ENCODE results near the gene OAT.

OAT gene

DNA sequence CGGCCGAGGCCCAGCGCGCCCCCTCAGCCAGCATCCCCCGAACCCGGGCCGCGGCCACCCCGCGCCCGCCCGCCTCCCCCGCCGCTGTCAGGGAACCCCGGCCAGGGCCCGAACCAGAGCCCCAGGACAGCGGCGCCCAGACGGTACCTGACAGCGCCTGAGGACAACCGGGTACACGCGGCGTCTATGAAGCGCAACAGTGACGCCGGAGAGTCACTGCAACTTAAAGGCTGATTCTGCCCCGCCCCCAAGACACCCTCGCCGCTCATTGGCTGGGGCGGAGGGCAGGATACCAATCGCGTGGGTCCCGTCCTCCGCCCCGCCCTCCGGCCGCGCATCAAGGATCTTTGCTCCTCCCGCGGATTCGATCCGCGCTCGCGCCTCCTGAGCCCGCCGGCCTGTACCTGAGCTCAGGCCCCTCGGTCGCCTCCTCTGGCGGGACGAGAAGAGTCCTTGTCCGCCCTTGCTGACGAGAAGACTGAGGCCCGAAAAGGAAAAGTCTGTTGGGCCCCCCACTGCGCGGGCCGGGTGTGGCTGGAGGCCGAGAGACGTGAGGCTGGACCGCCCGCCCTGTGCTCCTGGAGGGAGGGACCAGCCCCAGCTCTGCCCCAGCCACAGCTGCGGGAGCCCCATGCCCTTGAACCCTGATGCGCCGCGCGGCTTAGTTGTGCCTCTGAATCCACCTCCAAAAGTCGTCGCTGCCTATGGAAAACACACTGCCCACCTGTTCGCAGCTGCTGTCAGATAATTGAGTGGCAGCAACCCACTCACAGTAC is at the start of gene OAT:
TSS of gene OAT (minus strand) at position 198 of the 776 bp plus-strand sequence. CDS start 6,752 bp downstream, outside the sequence.
- no peaks in the 10 kb centered on the region for H3K9me3 ChIP-seq (ENCODE audit: control insufficient read depth, low read length)
- peaks cover 31% of the 10 kb centered on the region for H3K27me3 ChIP-seq (replicated peaks; ENCODE audit: control insufficient read depth, insufficient read depth, low read length)
- peak within 1 kb of the TSS; percentile 86 for H3K4me3 ChIP-seq (ENCODE audit: low read length)
- no peaks in the 10 kb centered on the region for H3K36me3 ChIP-seq (ENCODE audit: control insufficient read depth, insufficient read depth, low read length, severe bottlenecking)
- peak within 1 kb of the TSS; percentile 85 for H3K9ac ChIP-seq (ENCODE audit: low read length)
- H3K4me1 ChIP-seq (ENCODE audit: control insufficient read depth, insufficient read depth, low read length): peaks cover 36% of the 10 kb centered on the region
- DNase-seq (ENCODE audit: low read depth): peak; percentile 99

DNA sequence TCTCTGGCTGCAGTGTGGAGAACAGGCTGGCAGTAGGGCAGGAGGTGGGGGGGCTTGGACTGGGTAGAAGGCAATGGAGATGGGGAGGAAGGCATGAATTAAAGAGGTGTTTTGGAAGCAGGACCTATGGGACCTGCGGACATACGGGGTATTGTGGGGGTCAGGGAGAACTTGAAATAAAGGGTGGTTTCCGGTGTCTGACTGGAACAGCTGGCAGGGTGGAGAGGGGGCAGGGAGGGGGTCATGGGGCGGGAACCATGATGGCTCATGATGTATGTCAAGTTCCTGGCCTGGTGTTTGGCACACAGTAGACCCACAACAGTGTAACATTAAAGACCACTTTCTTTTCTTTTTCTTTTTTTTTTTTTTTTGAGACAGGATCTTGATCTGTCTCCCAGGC is 48.4 kb upstream of the OAT start:
- Histone ChIP-seq H3K4me3 (ENCODE audit: low read length) (no peak overlapping the region), H3K27me3 (replicated peaks; ENCODE audit: control insufficient read depth, insufficient read depth, low read length) (no peaks in the 10 kb centered on the region), H3K9me3 (ENCODE audit: control insufficient read depth, low read length) (no peaks in the 10 kb centered on the region), H3K4me1 (ENCODE audit: control insufficient read depth, insufficient read depth, low read length) (peaks cover 9% of the 10 kb centered on the region), H3K36me3 (ENCODE audit: control insufficient read depth, insufficient read depth, low read length, severe bottlenecking) (no peaks in the 10 kb centered on the region), H3K9ac (ENCODE audit: low read length) (no peak overlapping the region)
- DNase-seq (ENCODE audit: low read depth): no peak

DNA sequence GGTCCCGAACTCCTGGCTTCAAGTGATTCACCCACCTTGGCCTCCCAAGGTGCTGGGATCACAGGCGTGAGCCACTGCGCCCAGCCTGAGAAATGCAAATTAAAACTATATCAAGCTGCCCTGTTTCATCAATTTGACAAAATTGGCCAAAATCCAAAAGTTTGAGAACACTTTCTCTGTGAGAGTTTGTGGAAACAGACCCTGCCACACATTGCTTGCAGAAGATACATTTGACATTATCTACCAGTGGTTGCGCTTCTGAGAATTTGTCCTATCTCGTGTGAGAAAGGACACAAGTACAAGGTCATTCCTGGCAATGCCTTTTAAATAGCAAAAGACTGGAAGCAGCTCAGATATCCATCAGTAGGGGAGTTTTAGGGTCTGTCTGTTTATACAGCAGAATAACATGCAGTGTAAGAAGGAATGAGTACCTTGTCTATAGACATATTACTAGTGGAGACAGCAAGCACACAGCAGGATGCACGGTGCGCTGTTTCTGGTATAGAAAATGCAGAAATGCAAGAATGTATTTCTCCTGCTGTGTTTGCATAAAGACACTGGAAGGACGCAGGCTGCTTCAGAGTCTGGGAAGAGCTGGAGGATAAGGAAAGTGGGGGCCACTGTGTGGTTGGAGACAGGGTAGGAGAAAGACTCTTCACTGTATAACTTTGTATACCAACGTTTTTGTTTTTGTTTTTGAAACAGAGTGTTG is 47.2 kb upstream of the OAT start:
- H3K36me3 ChIP-seq (ENCODE audit: control insufficient read depth, insufficient read depth, low read length, severe bottlenecking): no peaks in the 10 kb centered on the region
- H3K9ac ChIP-seq (ENCODE audit: low read length): no peak overlapping the region
- no peak overlapping the region for H3K4me3 ChIP-seq (ENCODE audit: low read length)
- peaks cover 10% of the 10 kb centered on the region for H3K4me1 ChIP-seq (ENCODE audit: control insufficient read depth, insufficient read depth, low read length)
- H3K9me3 ChIP-seq (ENCODE audit: control insufficient read depth, low read length): no peaks in the 10 kb centered on the region
- no peaks in the 10 kb centered on the region for H3K27me3 ChIP-seq (replicated peaks; ENCODE audit: control insufficient read depth, insufficient read depth, low read length)
- no peak for DNase-seq (ENCODE audit: low read depth)

DNA sequence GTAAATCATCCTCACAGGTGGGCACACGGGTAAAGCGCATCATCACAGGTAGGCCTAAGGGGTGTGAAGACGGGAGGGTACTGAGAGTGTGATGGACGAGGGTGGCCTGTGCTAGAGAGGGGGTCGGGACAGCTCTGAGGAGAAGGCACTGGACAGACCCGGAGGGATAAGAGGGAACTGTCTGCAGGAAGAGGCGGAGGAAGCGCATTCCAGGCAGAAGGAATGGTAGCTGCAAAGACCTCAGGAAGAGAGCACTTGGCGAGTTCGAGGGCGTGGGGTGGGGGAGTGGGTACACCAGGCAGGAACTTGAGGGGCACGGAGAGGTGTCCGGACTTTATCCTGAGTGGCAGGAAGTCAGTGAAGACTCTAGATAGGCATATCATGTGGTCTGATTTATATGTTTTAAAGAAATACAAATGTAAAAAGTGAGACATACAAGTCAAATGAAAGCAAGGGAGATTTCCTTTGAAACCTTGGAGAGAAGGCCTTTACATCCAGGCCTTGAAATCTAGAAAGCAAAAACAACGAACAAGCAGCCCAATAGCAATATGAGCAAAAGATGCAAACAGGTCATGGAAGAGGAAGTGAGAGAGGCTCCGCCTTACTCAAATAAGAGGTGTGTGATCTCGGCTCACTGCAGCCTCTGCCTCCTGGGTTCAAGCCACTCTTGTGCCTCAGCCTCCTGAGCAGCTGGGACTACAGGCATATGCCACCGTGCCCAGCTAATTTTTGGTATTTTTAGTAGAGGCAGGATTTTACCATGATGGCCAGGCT is 46.5 kb upstream of the OAT start:
- H3K36me3 ChIP-seq (ENCODE audit: control insufficient read depth, insufficient read depth, low read length, severe bottlenecking): no peaks in the 10 kb centered on the region
- H3K27me3 ChIP-seq (replicated peaks; ENCODE audit: control insufficient read depth, insufficient read depth, low read length): no peaks in the 10 kb centered on the region
- no peaks in the 10 kb centered on the region for H3K9me3 ChIP-seq (ENCODE audit: control insufficient read depth, low read length)
- H3K9ac ChIP-seq (ENCODE audit: low read length): no peak overlapping the region
- DNase-seq (ENCODE audit: low read depth): no peak
- no peak overlapping the region for H3K4me3 ChIP-seq (ENCODE audit: low read length)
- peaks cover 10% of the 10 kb centered on the region for H3K4me1 ChIP-seq (ENCODE audit: control insufficient read depth, insufficient read depth, low read length)

DNA sequence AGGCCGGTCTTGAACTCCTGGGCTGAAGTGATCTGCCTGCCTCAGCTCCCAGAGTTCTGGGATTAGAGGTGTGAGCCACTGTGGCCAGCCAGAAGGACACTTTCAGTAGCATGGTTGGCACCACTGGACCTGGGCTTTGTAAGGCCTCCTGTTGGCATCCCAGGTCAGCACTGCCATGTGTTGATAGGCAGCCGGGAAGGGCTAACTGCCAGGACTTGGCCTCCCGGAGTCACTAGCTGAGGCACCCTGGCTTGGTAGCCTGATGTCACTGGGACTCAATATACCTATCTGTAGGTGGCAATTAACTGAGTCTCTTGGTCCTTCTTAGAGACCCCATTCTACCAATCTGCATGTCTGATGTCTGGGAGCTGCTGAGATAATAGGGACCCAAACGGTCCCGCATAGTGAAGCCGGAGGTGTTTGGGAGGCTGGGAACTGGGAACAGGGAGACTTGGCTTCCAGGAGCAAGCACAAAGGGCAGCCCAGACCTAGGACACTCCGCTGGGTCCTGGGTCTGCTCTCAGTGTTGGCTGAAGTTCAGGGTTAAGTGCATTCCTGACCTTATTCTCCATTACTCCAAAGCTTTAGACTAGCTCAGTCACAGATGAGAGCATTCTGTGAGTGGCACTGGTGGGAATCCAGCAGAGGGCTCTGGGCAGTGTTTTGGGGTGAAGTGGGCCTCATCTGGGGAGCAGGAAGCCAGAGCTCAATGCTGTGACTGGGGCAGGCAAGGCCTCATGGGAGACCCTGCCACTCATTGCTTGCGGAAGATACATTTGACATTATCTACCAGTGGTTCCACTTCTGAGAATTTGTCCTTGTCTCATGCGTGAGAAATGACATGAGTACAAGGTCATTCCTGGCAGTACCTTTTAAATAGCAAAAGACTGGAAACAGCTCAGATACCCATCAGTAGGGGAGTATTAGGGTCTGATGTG is 45.6 kb upstream of the OAT start:
- H3K9me3 ChIP-seq (ENCODE audit: control insufficient read depth, low read length): no peaks in the 10 kb centered on the region
- peaks cover 10% of the 10 kb centered on the region for H3K4me1 ChIP-seq (ENCODE audit: control insufficient read depth, insufficient read depth, low read length)
- no peaks in the 10 kb centered on the region for H3K27me3 ChIP-seq (replicated peaks; ENCODE audit: control insufficient read depth, insufficient read depth, low read length)
- DNase-seq (ENCODE audit: low read depth): no peak
- H3K4me3 ChIP-seq (ENCODE audit: low read length): no peak overlapping the region
- H3K36me3 ChIP-seq (ENCODE audit: control insufficient read depth, insufficient read depth, low read length, severe bottlenecking): no peaks in the 10 kb centered on the region
- no peak overlapping the region for H3K9ac ChIP-seq (ENCODE audit: low read length)

DNA sequence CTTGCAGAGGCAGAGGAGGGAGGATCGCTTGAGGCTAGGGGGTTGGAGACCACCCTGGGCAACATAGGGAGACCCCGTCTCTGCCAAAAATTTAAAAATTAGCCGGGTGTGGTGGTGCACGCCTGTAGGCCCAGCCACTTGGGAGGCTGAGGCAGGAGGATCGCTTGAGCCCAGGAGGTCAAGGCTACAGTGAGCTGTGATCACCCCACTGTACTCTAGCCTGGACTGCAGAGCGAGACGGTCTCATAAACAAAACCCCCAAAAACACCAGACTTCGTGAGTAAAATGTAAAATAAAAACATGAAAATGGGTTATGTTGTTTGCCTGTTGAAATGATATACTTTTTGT is 43.6 kb upstream of the OAT start:
- Histone ChIP-seq H3K4me3 (ENCODE audit: low read length) (peak overlapping the region; percentile 86), H3K9ac (ENCODE audit: low read length) (peak overlapping the region; percentile 86), H3K36me3 (ENCODE audit: control insufficient read depth, insufficient read depth, low read length, severe bottlenecking) (no peaks in the 10 kb centered on the region), H3K27me3 (replicated peaks; ENCODE audit: control insufficient read depth, insufficient read depth, low read length) (peaks cover 12% of the 10 kb centered on the region), H3K9me3 (ENCODE audit: control insufficient read depth, low read length) (no peaks in the 10 kb centered on the region), H3K4me1 (ENCODE audit: control insufficient read depth, insufficient read depth, low read length) (peaks cover 10% of the 10 kb centered on the region)
- DNase-seq (ENCODE audit: low read depth): no peak

DNA sequence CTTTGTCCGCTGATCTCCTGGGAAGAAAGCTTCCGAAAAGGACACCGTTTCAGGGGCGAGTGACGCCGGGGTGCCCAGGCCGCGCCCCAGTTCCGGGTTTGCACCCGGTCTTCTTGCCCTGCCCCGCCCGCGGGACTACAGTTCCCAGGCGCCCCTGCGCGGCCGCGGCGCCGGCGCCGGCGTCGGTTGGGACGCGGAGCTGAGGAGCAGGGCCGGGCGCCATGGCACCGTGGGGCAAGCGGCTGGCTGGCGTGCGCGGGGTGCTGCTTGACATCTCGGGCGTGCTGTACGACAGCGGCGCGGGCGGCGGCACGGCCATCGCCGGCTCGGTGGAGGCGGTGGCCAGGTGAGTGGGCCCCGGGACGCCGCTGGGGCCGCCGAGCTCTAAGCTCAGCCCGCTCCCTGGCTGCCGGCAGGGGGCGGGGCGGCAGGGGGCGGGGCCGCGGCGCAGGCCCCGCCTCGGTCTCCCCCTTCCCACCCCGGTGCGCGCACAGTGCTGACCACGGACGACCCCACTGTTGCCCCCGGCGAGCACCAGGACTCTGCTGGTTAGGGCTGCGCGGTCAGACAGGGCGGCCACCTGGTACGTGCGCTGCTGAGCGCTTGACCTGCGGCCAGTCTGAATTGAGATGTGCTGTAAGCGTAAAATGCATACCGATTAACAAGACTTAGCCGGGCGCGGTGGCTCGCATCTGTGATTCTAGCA is 43.1 kb upstream of the OAT start, which contains the start of gene LHPP:
TSS of gene LHPP (plus strand) at position 182 of the 706 bp plus-strand sequence. CDS start at position 222, 40 bp downstream.
- no peaks in the 10 kb centered on the region for H3K9me3 ChIP-seq (ENCODE audit: control insufficient read depth, low read length)
- peak within 1 kb of the TSS; percentile 86 for H3K4me3 ChIP-seq (ENCODE audit: low read length)
- peak; percentile 89 for DNase-seq (ENCODE audit: low read depth)
- H3K9ac ChIP-seq (ENCODE audit: low read length): peak within 1 kb of the TSS; percentile 86
- peaks cover 12% of the 10 kb centered on the region for H3K27me3 ChIP-seq (replicated peaks; ENCODE audit: control insufficient read depth, insufficient read depth, low read length)
- H3K36me3 ChIP-seq (ENCODE audit: control insufficient read depth, insufficient read depth, low read length, severe bottlenecking): no peaks in the 10 kb centered on the region
- peaks cover 10% of the 10 kb centered on the region for H3K4me1 ChIP-seq (ENCODE audit: control insufficient read depth, insufficient read depth, low read length)

DNA sequence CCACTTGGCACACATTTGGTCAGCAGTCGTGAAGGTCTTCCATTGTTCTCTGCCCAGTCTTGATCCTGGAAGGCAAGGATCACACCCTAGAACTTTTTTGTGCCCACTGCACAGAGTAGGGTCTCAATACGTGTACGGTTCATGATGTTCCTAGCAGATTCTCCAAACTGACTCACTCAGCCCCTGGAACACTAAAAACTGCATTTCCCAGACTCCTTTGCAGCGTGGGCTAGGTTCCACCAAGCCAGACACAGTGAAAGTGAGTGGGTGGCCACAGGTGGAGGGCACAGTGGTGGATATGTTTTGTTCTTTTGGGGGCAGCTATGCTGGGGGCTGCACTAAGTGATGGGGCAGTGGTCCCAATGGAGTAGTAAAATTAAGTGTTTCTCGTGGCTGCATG is 41.4 kb upstream of the OAT start:
- no peak overlapping the region for H3K4me3 ChIP-seq (ENCODE audit: low read length)
- DNase-seq (ENCODE audit: low read depth): no peak
- H3K4me1 ChIP-seq (ENCODE audit: control insufficient read depth, insufficient read depth, low read length): peaks cover 4% of the 10 kb centered on the region
- H3K9me3 ChIP-seq (ENCODE audit: control insufficient read depth, low read length): no peaks in the 10 kb centered on the region
- no peaks in the 10 kb centered on the region for H3K36me3 ChIP-seq (ENCODE audit: control insufficient read depth, insufficient read depth, low read length, severe bottlenecking)
- peaks cover 20% of the 10 kb centered on the region for H3K27me3 ChIP-seq (replicated peaks; ENCODE audit: control insufficient read depth, insufficient read depth, low read length)
- H3K9ac ChIP-seq (ENCODE audit: low read length): no peak overlapping the region

DNA sequence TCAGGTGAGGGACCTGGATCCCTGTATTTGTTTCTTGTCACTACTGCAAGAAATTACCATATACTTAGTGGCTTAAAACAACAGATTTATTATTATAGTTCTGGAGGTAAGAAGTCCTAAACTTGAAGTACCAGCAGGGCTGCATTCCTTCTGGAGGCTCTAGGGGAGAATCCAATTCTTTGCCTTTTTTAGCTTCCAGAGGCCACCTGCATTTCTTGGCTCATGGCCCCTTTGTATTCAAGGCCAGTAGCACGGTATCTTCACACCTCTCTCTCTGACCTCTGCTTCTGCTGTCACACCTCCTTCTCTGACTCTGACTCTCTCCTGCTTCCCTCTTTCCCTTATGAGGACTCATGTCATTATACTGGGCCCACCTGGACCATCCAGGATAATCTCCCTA is 40.7 kb upstream of the OAT start:
- Histone ChIP-seq H3K36me3 (ENCODE audit: control insufficient read depth, insufficient read depth, low read length, severe bottlenecking) (no peaks in the 10 kb centered on the region), H3K27me3 (replicated peaks; ENCODE audit: control insufficient read depth, insufficient read depth, low read length) (peaks cover 27% of the 10 kb centered on the region), H3K9me3 (ENCODE audit: control insufficient read depth, low read length) (no peaks in the 10 kb centered on the region), H3K4me1 (ENCODE audit: control insufficient read depth, insufficient read depth, low read length) (peaks cover 4% of the 10 kb centered on the region), H3K9ac (ENCODE audit: low read length) (no peak overlapping the region), H3K4me3 (ENCODE audit: low read length) (no peak overlapping the region)
- DNase-seq (ENCODE audit: low read depth): no peak

DNA sequence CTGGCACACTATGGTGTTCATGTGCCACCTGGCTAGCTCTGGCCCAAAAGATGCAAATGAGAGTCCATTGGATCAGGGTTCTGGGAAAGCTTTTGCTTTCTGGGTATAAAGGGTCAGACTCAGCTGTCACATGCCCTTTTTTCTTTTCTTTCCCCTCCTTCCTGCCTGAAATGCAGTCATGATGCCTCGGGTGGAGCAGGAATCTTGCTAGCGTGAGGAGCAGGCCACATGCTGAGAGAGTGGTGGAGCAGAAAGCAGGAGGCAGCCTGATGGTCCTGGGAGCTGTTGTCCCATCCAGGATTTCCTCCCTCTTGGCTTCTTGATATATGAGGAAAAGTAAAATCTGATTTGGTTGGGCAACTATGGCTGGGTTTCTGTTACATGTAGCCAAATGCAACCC is 40.2 kb upstream of the OAT start:
- no peaks in the 10 kb centered on the region for H3K36me3 ChIP-seq (ENCODE audit: control insufficient read depth, insufficient read depth, low read length, severe bottlenecking)
- no peak overlapping the region for H3K4me3 ChIP-seq (ENCODE audit: low read length)
- no peaks in the 10 kb centered on the region for H3K9me3 ChIP-seq (ENCODE audit: control insufficient read depth, low read length)
- H3K27me3 ChIP-seq (replicated peaks; ENCODE audit: control insufficient read depth, insufficient read depth, low read length): peaks cover 32% of the 10 kb centered on the region
- H3K4me1 ChIP-seq (ENCODE audit: control insufficient read depth, insufficient read depth, low read length): peaks cover 4% of the 10 kb centered on the region
- no peak overlapping the region for H3K9ac ChIP-seq (ENCODE audit: low read length)
- DNase-seq (ENCODE audit: low read depth): no peak
